ENCODE measurements around the gene NELFA.

DNA sequence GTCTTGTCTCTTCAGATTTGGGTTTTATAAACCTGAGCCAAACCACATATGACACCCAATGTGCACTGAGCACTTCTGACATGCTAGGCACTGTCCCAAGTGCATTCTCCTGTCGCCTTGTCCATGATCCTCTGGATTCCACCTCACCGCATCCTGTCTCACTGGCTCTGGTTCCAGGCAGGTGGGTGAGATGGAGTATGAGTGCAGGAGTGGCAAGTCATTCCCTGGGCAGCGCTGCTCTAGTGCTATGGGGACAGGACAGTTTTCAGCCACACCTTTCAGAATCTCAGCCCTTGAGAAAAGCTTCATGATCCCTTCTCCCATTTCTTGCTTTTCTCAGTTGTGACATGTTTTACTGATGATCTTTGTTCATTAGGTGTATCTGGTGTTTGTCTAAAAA, 71.2 kb downstream of the NELFA start:
- TF ChIP-seq POLR2A (IDR thresholded peaks at IDR 0.05): no peak
- no peak for TF ChIP-seq POLR2AphosphoS5 (IDR thresholded peaks at IDR 0.05)
- TF ChIP-seq, protein P1, sequence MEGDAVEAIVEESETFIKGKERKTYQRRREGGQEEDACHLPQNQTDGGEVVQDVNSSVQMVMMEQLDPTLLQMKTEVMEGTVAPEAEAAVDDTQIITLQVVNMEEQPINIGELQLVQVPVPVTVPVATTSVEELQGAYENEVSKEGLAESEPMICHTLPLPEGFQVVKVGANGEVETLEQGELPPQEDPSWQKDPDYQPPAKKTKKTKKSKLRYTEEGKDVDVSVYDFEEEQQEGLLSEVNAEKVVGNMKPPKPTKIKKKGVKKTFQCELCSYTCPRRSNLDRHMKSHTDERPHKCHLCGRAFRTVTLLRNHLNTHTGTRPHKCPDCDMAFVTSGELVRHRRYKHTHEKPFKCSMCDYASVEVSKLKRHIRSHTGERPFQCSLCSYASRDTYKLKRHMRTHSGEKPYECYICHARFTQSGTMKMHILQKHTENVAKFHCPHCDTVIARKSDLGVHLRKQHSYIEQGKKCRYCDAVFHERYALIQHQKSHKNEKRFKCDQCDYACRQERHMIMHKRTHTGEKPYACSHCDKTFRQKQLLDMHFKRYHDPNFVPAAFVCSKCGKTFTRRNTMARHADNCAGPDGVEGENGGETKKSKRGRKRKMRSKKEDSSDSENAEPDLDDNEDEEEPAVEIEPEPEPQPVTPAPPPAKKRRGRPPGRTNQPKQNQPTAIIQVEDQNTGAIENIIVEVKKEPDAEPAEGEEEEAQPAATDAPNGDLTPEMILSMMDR (IDR thresholded peaks at IDR 0.05): no peak
- no peak for TF ChIP-seq EP300 (IDR thresholded peaks at IDR 0.05)
